KMS-11 (cell line): ENCODE data around the gene RBM8A.
A peak's percentile ranks its signal among the peaks of the same experiment; 100 is the strongest.

ENCODE experiments used
- H2AFZ ChIP-seq: fragments of 200-600 bp; sonication (generic); 2 replicates; pipeline ENCODE4 v1.6.1; 2016; ENCODE audit warnings: antibody characterized with exemption, mixed run types, low read depth
- H3K27ac ChIP-seq: fragments of 200-600 bp; sonication (generic); 2 replicates; pipeline ENCODE4 v1.6.1; 2016; ENCODE audit warnings: mild to moderate bottlenecking, mixed run types
- H3K27me3 ChIP-seq: fragments of 200-600 bp; sonication (generic); 2 replicates; pipeline ENCODE4 v1.6.1; 2017; ENCODE audit warnings: mild to moderate bottlenecking, low read depth, mixed run types, moderate library complexity; ENCODE audit not compliant: insufficient read depth
- H3K36me3 ChIP-seq: fragments of 200-600 bp; sonication (generic); 2 replicates; pipeline ENCODE4 v1.6.1; 2017; ENCODE audit warnings: mild to moderate bottlenecking, mixed run types; ENCODE audit not compliant: insufficient read depth
- H3K4me1 ChIP-seq: fragments of 200-600 bp; sonication (generic); 2 replicates; pipeline ENCODE4 v1.6.1; 2016; ENCODE audit warnings: mild to moderate bottlenecking, low read depth, mixed run types; ENCODE audit not compliant: poor library complexity, severe bottlenecking
- H3K4me2 ChIP-seq: fragments of 200-600 bp; sonication (generic); 2 replicates; pipeline ENCODE4 v1.7.0; 2016; ENCODE audit warnings: mild to moderate bottlenecking, mixed run types
- H3K4me3 ChIP-seq: fragments of 200-600 bp; sonication (generic); IDR thresholded peaks from 2 replicates; pipeline ENCODE4 v1.6.1; 2017; ENCODE audit warnings: low read depth, low read length, mixed read lengths; ENCODE audit not compliant: insufficient read depth
- H3K79me2 ChIP-seq: fragments of 200-600 bp; sonication (generic); 2 replicates; pipeline ENCODE4 v1.6.1; 2016; ENCODE audit warnings: low read depth, mixed run types; ENCODE audit not compliant: insufficient read depth
- H3K9ac ChIP-seq: fragments of 200-600 bp; sonication (generic); 2 replicates; pipeline ENCODE4 v1.6.1; 2016; ENCODE audit warnings: mild to moderate bottlenecking, mixed run types
- H4K20me1 ChIP-seq: fragments of 200-600 bp; sonication (generic); 2 replicates; pipeline ENCODE4 v1.6.1; 2016; ENCODE audit warnings: mild to moderate bottlenecking, mixed run types; ENCODE audit not compliant: insufficient read depth
- TF ChIP-seq, protein P1 (sequence below): fragments of 200-600 bp; sonication (generic); conservative IDR thresholded peaks from 2 replicates; pipeline ENCODE4 v1.6.1; 2017; ENCODE audit warnings: low read depth, mild to moderate bottlenecking, antibody characterized with exemption, low read length, moderate library complexity, mixed read lengths

The RBM8A gene

GRCh38 chr1:145963265-145964019, 36.2 kb upstream of the RBM8A start:
- Histone ChIP-seq H3K27ac (no peak overlapping the region), H3K4me2 (peak overlapping the region; percentile 88), H3K4me1 (peaks cover 28% of the 10 kb centered on the region), H3K79me2 (no peaks in the 10 kb centered on the region), H3K27me3 (no peaks in the 10 kb centered on the region), H2AFZ (peak overlapping the region; percentile 72), H3K36me3 (no peaks in the 10 kb centered on the region), H3K4me3 (peak overlapping the region; percentile 100), H3K9ac (peak overlapping the region; percentile 33; the same call in 1 of the 2 replicates), H4K20me1 (no peaks in the 10 kb centered on the region)
- TF ChIP-seq, protein P1, sequence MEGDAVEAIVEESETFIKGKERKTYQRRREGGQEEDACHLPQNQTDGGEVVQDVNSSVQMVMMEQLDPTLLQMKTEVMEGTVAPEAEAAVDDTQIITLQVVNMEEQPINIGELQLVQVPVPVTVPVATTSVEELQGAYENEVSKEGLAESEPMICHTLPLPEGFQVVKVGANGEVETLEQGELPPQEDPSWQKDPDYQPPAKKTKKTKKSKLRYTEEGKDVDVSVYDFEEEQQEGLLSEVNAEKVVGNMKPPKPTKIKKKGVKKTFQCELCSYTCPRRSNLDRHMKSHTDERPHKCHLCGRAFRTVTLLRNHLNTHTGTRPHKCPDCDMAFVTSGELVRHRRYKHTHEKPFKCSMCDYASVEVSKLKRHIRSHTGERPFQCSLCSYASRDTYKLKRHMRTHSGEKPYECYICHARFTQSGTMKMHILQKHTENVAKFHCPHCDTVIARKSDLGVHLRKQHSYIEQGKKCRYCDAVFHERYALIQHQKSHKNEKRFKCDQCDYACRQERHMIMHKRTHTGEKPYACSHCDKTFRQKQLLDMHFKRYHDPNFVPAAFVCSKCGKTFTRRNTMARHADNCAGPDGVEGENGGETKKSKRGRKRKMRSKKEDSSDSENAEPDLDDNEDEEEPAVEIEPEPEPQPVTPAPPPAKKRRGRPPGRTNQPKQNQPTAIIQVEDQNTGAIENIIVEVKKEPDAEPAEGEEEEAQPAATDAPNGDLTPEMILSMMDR: no peak

- Histone ChIP-seq H2AFZ (peak overlapping the region; percentile 8; the same call in 1 of the 2 replicates), H3K4me3 (no peak overlapping the region), H3K4me2 (no peak overlapping the region), H3K36me3 (no peaks in the 10 kb centered on the region), H3K27ac (no peak overlapping the region), H3K4me1 (peaks cover 32% of the 10 kb centered on the region), H3K79me2 (no peaks in the 10 kb centered on the region), H3K9ac (no peak overlapping the region), H3K27me3 (no peaks in the 10 kb centered on the region), H4K20me1 (no peaks in the 10 kb centered on the region)
- TF ChIP-seq, protein P1: no peak
Observed at GRCh38 chr1:145962157-145963102, 35.1 kb upstream of the RBM8A start.

DNA sequence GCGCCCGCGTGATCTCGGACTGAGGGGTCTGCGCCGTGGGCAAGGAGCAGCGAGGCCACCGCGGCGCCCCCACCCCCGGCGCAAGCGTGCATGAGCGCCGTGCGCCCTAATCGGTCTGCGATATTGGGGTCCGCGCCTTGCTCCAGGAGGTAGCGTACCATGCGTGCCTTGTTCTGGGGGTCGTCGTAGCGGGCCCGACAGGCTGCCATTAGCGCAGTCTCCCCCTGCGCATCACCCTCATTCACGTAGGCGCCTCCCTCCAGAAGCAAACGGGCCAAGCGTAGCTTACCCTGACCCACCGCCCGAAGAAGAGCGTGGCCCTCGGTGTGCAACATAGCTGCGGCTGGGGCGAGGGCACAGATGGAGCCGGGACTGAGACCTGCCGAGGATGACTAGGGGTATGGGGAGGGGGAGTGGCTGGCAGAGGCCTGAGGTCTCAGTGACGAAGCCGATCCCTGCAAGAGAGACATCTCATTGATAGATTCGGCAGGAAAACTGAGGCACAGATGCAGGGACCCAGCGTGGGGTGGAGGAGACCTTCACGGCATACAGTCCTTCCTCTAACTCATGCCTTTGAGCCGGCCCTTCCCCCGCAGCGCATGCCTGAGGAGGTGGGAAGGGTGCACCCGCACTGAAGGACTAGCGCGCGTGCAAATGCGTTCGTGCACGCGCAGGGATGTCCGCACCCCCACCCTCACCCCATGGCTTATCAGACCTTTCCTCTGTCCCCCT, 34.3 kb upstream of the RBM8A start:
- Histone ChIP-seq H3K4me1 (peaks cover 39% of the 10 kb centered on the region), H4K20me1 (no peaks in the 10 kb centered on the region), H3K4me2 (no peak overlapping the region), H3K9ac (no peak overlapping the region), H3K36me3 (no peaks in the 10 kb centered on the region), H3K27ac (no peak overlapping the region), H3K27me3 (no peaks in the 10 kb centered on the region), H3K4me3 (no peak overlapping the region), H3K79me2 (peaks cover 4% of the 10 kb centered on the region; the same call in 1 of the 2 replicates), H2AFZ (peak overlapping the region; percentile 8; the same call in 1 of the 2 replicates)
- TF ChIP-seq, protein P1: no peak

- Histone ChIP-seq H3K79me2 (peaks cover 4% of the 10 kb centered on the region; the same call in 1 of the 2 replicates), H3K27ac (no peak overlapping the region), H3K4me2 (no peak overlapping the region), H3K27me3 (no peaks in the 10 kb centered on the region), H2AFZ (no peak overlapping the region), H3K4me1 (peaks cover 44% of the 10 kb centered on the region), H4K20me1 (no peaks in the 10 kb centered on the region), H3K4me3 (no peak overlapping the region), H3K36me3 (no peaks in the 10 kb centered on the region), H3K9ac (no peak overlapping the region)
- TF ChIP-seq, protein P1: no peak
Observed at GRCh38 chr1:145961109-145961424, 33.8 kb upstream of the RBM8A start.
